IMR-90 (cell line): ENCODE measurements around the gene BSCL2. TPM values are rescaled to one million over a fixed set of nuclear protein-coding genes. Genes with fewer than 3 reads are reported as not detected.

Experiments used
- ATAC-seq: fragments of 200-7000 bp; cut with Tn5 transposase; 2 replicates; pipeline ENCODE4 v1.9.1; 2020; ENCODE audit warnings: low read depth, mild to moderate bottlenecking, moderate library complexity
- BruUV-seq: library from RNA; stranded (reverse); fragments of 400-500 nt; replicated peaks from 2 replicates; lab custom pipeline; 2021; lab: Mats Ljungman, UMichigan
- CTCF ChIA-PET: fragments of 300-600 bp; formaldehyde crosslinking; extraction: SDS; loops from one replicate; lab custom pipeline; 2021; ENCODE audit warnings: antibody characterized with exemption; lab: Yijun Ruan, JAX
- POLR2A ChIA-PET: fragments of 300-600 bp; sonication (Branson Sonifier 250); formaldehyde crosslinking; loops from one replicate; lab custom pipeline; 2022; ENCODE audit warnings: antibody characterized with exemption; ENCODE audit not compliant: unreplicated experiment; lab: Charles Lee
- DNase-seq: peaks from one replicate; pipeline ENCODE4 v3.0.0; 2013
- H2AFZ ChIP-seq: replicated peaks from 2 replicates; pipeline ENCODE3; 2013; ENCODE audit warnings: low read length, mild to moderate bottlenecking; ENCODE audit not compliant: poor library complexity
- H2AK5ac ChIP-seq: 2 replicates; pipeline ENCODE4 v1.6.1; 2013; ENCODE audit warnings: low read depth, low read length, inconsistent platforms
- H2AK9ac ChIP-seq: replicated peaks from 2 replicates; pipeline ENCODE3; 2013; ENCODE audit warnings: mild to moderate bottlenecking, low read depth, low read length, moderate library complexity; ENCODE audit not compliant: poor library complexity
- H2BK120ac ChIP-seq: 2 replicates; pipeline ENCODE4 v1.6.1; 2013; ENCODE audit warnings: low read depth, low read length, inconsistent platforms
- H2BK15ac ChIP-seq: 3 replicates; pipeline ENCODE4 v1.6.1; 2013; ENCODE audit warnings: low read depth, low read length, inconsistent platforms
- H2BK20ac ChIP-seq: 2 replicates; pipeline ENCODE4 v1.6.1; 2013; ENCODE audit warnings: low read depth, mild to moderate bottlenecking, inconsistent platforms, low read length, moderate library complexity
- H2BK5ac ChIP-seq: 2 replicates; pipeline ENCODE4 v1.6.1; 2013; ENCODE audit warnings: mild to moderate bottlenecking, low read depth, low read length, inconsistent platforms; ENCODE audit not compliant: poor library complexity, severe bottlenecking
- H3K14ac ChIP-seq: replicated peaks from 2 replicates; pipeline ENCODE4 v1.6.1; 2013; ENCODE audit warnings: low read depth, low read length, inconsistent platforms
- H3K18ac ChIP-seq: 2 replicates; pipeline ENCODE4 v1.6.1; 2013; ENCODE audit warnings: low read depth, low read length, control low read depth
- H3K23ac ChIP-seq: 2 replicates; pipeline ENCODE4 v1.6.1; 2013; ENCODE audit warnings: low read depth, low read length, inconsistent platforms
- H3K27ac ChIP-seq: 2 replicates; pipeline ENCODE4 v1.5.1; 2013; ENCODE audit warnings: mild to moderate bottlenecking, control low read depth, low read length; ENCODE audit not compliant: insufficient read depth
- H3K27me3 ChIP-seq: 2 replicates; pipeline ENCODE4 v1.6.1; 2013; ENCODE audit warnings: low read length; ENCODE audit not compliant: control insufficient read depth, insufficient read depth
- H3K36me3 ChIP-seq: 2 replicates; pipeline ENCODE4 v1.6.1; 2013; ENCODE audit warnings: low read length, mixed read lengths; ENCODE audit not compliant: control insufficient read depth, insufficient read depth
- H3K4ac ChIP-seq: 2 replicates; pipeline ENCODE4 v1.6.1; 2013; ENCODE audit warnings: low read depth, low read length, inconsistent platforms
- H3K4me1 ChIP-seq: 2 replicates; pipeline ENCODE4 v1.6.1; 2013; ENCODE audit warnings: low read length, mixed read lengths; ENCODE audit not compliant: control insufficient read depth, insufficient read depth
- H3K4me2 ChIP-seq: 2 replicates; pipeline ENCODE4 v1.6.1; 2013; ENCODE audit warnings: low read depth, mild to moderate bottlenecking, control low read depth, low read length, moderate library complexity
- H3K4me3 ChIP-seq: 2 replicates; pipeline ENCODE4 v1.5.1; 2013; ENCODE audit warnings: low read depth, mild to moderate bottlenecking, control low read depth, low read length, moderate library complexity; ENCODE audit not compliant: insufficient read depth
- H3K56ac ChIP-seq: 2 replicates; pipeline ENCODE4 v1.6.1; 2013; ENCODE audit warnings: low read length, inconsistent platforms; ENCODE audit not compliant: insufficient read depth; ENCODE audit errors: extremely low read depth
- H3K79me1 ChIP-seq, 2 experiments: 2 replicates each; pipeline ENCODE4 v1.6.1; 2013; ENCODE audit warnings: low read length in 2 of 2, inconsistent platforms in 1 of 2, low read depth in 1 of 2
- H3K9ac ChIP-seq: 2 replicates; pipeline ENCODE4 v1.6.1; 2013; ENCODE audit warnings: low read depth, low read length, control low read depth
- H3K9me1 ChIP-seq: 2 replicates; pipeline ENCODE4 v1.6.1; 2013; ENCODE audit warnings: low read length, inconsistent platforms; ENCODE audit not compliant: insufficient read depth
- H3K9me3 ChIP-seq: 2 replicates; pipeline ENCODE4 v1.6.1; 2013; ENCODE audit warnings: low read length; ENCODE audit not compliant: control insufficient read depth, insufficient read depth
- H4K20me1 ChIP-seq: 2 replicates; pipeline ENCODE4 v1.6.1; 2013; ENCODE audit warnings: low read length, inconsistent platforms; ENCODE audit not compliant: insufficient read depth
- H4K5ac ChIP-seq: 2 replicates; pipeline ENCODE4 v1.6.1; 2013; ENCODE audit warnings: mild to moderate bottlenecking, low read depth, low read length, control low read depth
- H4K8ac ChIP-seq, 2 experiments: 2 replicates each; pipeline ENCODE4 v1.6.1; 2013; ENCODE audit warnings: low read depth in 2 of 2, low read length in 2 of 2, control low read depth in 1 of 2, inconsistent platforms in 1 of 2
- H4K91ac ChIP-seq: 2 replicates; pipeline ENCODE4 v1.6.1; 2013; ENCODE audit warnings: low read depth, low read length, inconsistent platforms; ENCODE audit not compliant: insufficient read depth
- CHD1 ChIP-seq: IDR thresholded peaks from 2 replicates; pipeline ENCODE4 v1.6.1; 2012; ENCODE audit warnings: low read depth, low read length, improper control_type of control experiment
- ELK1 ChIP-seq: fragments of 150-350 bp; IDR thresholded peaks from 2 replicates; pipeline ENCODE4 v1.6.1; 2016; ENCODE audit warnings: low read depth, mild to moderate bottlenecking, low read length, moderate library complexity, borderline replicate concordance
- MAFK ChIP-seq: IDR thresholded peaks from 2 replicates; pipeline ENCODE4 v1.6.1; 2012; ENCODE audit warnings: low read depth, low read length, improper control_type of control experiment
- MXI1 ChIP-seq: IDR thresholded peaks from 2 replicates; pipeline ENCODE4 v1.6.1; 2012; ENCODE audit warnings: low read depth, mild to moderate bottlenecking, low read length, moderate library complexity, borderline replicate concordance
- NFE2L2 ChIP-seq: fragments of 150-350 bp; IDR thresholded peaks from 2 replicates; pipeline ENCODE4 v1.6.1; 2016; ENCODE audit warnings: low read depth, mild to moderate bottlenecking, low read length
- RAD21 ChIP-seq: IDR thresholded peaks from 2 replicates; pipeline ENCODE4 v1.6.1; 2012; ENCODE audit warnings: low read length, improper control_type of control experiment
- SMC3 ChIP-seq: fragments of 150-350 bp; IDR thresholded peaks from 2 replicates; pipeline ENCODE4 v1.6.1; 2016; ENCODE audit warnings: low read depth, mild to moderate bottlenecking, antibody characterized with exemption, low read length, moderate library complexity
- whole genome bisulfite sequencing, 2 experiments: methylation state at CpG; one replicate each; pipeline versions ENCODE4 v1.1.5 to v1.1.7; 2013; ENCODE audit warnings: missing lambda C conversion rate in 2 of 2; ENCODE audit not compliant: insufficient read length in 1 of 2; ENCODE audit errors: extremely low coverage in 2 of 2; 5-methylcytosine and 5-hydroxymethylcytosine counted together
- dilution Hi-C: fragments of 300-500 bp; cut with HindIII; formaldehyde crosslinking; loops from one replicate; pipeline ENCODE4 v1.14.3; 2018; ENCODE audit warnings: low sequenced_read_pairs; ENCODE audit not compliant: unreplicated experiment
- in situ Hi-C: fragments of 300-500 bp; cut with MboI; formaldehyde crosslinking; loops from 3 replicates; pipeline ENCODE4 v1.14.3; 2019; ENCODE audit warnings: low sequenced_read_pairs, inconsistent platforms, mixed read lengths
- intact Hi-C: fragments of 100-400 bp; cut with micrococcal nuclease; formaldehyde crosslinking; loops from 2 replicates; pipeline ENCODE4 v1.10.0; 2022
- polyA plus RNA-seq, 3 experiments: library from polyadenylated mRNA; depleted of rRNA; stranded (reverse); fragments of >200 nt; gene quantifications; 2 replicates each; pipeline ENCODE4 v1.2.3, GENCODE V29; 2012; ENCODE audit warnings: low replicate concordance in 1 of 3
- total RNA-seq: library from RNA; depleted of rRNA; stranded (reverse); fragments of >200 nt; gene quantifications from 2 replicates; pipeline ENCODE4 v1.2.3, GENCODE V29; 2012

BSCL2 gene
- total and polyA plus RNA-seq, 2 of the 4 experiments (the other 2 are of a cell fraction) = 26.2 to 47.1 TPM

GRCh38 chr11:62708392-62708791 is 1.2 kb upstream of the BSCL2 start:
- no peak overlapping the region for H2BK20ac ChIP-seq
- ATAC-seq (no peak), DNase-seq (no peak)
- ChIA-PET CTCF (no interaction called here), POLR2A (no interaction called here)
- H3K36me3 ChIP-seq = peaks cover 18% of the 10 kb centered on the region
- no peak overlapping the region for H3K56ac ChIP-seq
- H4K91ac ChIP-seq = peak overlapping the region; percentile 72
- H3K23ac ChIP-seq = peak overlapping the region; percentile 55; the same call in 1 of the 2 replicates
- H3K9me1 ChIP-seq = peaks cover 17% of the 10 kb centered on the region
- WGBS, 2 experiments = 83% methylated on average over 2 of the region's 5 CpGs; no CpG with 5 or more reads in 1 of the 2 experiments
- dilution Hi-C loops = no loop called here
- intact Hi-C loops = no loop called here
- H2AK9ac ChIP-seq = peak overlapping the region; percentile 97
- no TSS peak for BruUV-seq
- no peak overlapping the region for H3K4me3 ChIP-seq
- in situ Hi-C loops = no loop called here
- H3K18ac ChIP-seq = no peak overlapping the region
- H3K4me1 ChIP-seq = peaks cover 17% of the 10 kb centered on the region
- no peaks in the 10 kb centered on the region for H4K20me1 ChIP-seq
- peak overlapping the region; percentile 86 for H3K4me2 ChIP-seq
- no peak for TF ChIP-seq MAFK
- TF ChIP-seq CHD1 = no peak
- TF ChIP-seq RAD21 = no peak
- no peak for TF ChIP-seq NFE2L2
- no peak for TF ChIP-seq MXI1
- no peak for TF ChIP-seq ELK1
- no peak for TF ChIP-seq SMC3
- peak overlapping the region; percentile 82; the same call in 1 of the 2 replicates for H3K9ac ChIP-seq
- no peaks in the 10 kb centered on the region for H3K27me3 ChIP-seq
- peak overlapping the region; percentile 88; the same call in 1 of the 2 replicates for H3K14ac ChIP-seq
- H2AK5ac ChIP-seq = peak overlapping the region; percentile 58
- no peak overlapping the region for H2AFZ ChIP-seq
- H2BK15ac ChIP-seq = no peak overlapping the region
- peak overlapping the region; percentile 93 to 97; a peak in 3 of 4 replicates for H4K8ac ChIP-seq
- H3K9me3 ChIP-seq = no peaks in the 10 kb centered on the region
- H4K5ac ChIP-seq = peak overlapping the region; percentile 86
- H3K4ac ChIP-seq = peak overlapping the region; percentile 86; the same call in 1 of the 2 replicates
- peaks cover 20 to 58% of the 10 kb centered on the region in 2 experiments for H3K79me1 ChIP-seq
- no peak overlapping the region for H2BK5ac ChIP-seq
- H2BK120ac ChIP-seq = no peak overlapping the region
- H3K27ac ChIP-seq = peak overlapping the region; percentile 86; the same call in 1 of the 2 replicates
